Erythroblast (primary cell): Measurements from ENCODE around the gene FOXP1.

Source experiments
- GATA1 ChIP-seq: IDR thresholded peaks from 2 replicates; pipeline ENCODE4 v1.6.1; 2011; ENCODE audit warnings: low read depth, mild to moderate bottlenecking, control low read depth, low read length, moderate library complexity
- POLR2A ChIP-seq: IDR thresholded peaks from 2 replicates; pipeline ENCODE4 v1.6.1; 2011; ENCODE audit warnings: mild to moderate bottlenecking, low read length

GRCh38 chr3:71041371-71041770, 542.2 kb downstream of the FOXP1 start:
- TF ChIP-seq POLR2A (no peak), GATA1 (no peak)
